GM19467 (cell line): Measurements from ENCODE around the gene MR1.

ENCODE experiments used
- ATAC-seq: cut with Tn5 transposase; IDR thresholded peaks from one replicate; pipeline ENCODE4 v1.9.1; 2021; ENCODE audit warnings: mild to moderate bottlenecking, moderate library complexity; ENCODE audit not compliant: unreplicated experiment

Gene MR1

GRCh38 chr1:181061891-181062835 lies 28.4 kb downstream of the MR1 start:
- peak; percentile 78 for ATAC-seq

GRCh38 chr1:181062836-181063428 lies 29.1 kb downstream of the MR1 start:
- ATAC-seq = peak; percentile 55

- no peak for ATAC-seq
These were observed 30.3 kb downstream of the MR1 start for GRCh38 chr1:181064011-181064623.

- ATAC-seq = no peak
These were observed 30.9 kb downstream of the MR1 start for GRCh38 chr1:181064702-181065101.

GRCh38 chr1:181073638-181074037 lies 39.9 kb downstream of the MR1 start:
- no peak for ATAC-seq

GRCh38 chr1:181075766-181076350 lies 42.1 kb downstream of the MR1 start:
- ATAC-seq = no peak

GRCh38 chr1:181076852-181077251 lies 43.1 kb downstream of the MR1 start:
- no peak for ATAC-seq

GRCh38 chr1:181077576-181078242 lies 43.9 kb downstream of the MR1 start:
- ATAC-seq = no peak

- ATAC-seq = no peak
These were observed 45.6 kb downstream of the MR1 start for GRCh38 chr1:181079382-181079781.

- no peak for ATAC-seq
These were observed 46.1 kb downstream of the MR1 start for GRCh38 chr1:181079920-181080319.

- ATAC-seq = no peak
These were observed 46.8 kb downstream of the MR1 start for GRCh38 chr1:181080556-181080955.

- ATAC-seq = no peak
These were observed 47.6 kb downstream of the MR1 start for GRCh38 chr1:181081395-181081794.

GRCh38 chr1:181083842-181084605 lies 50.2 kb downstream of the MR1 start:
- ATAC-seq = peak; percentile 33

GRCh38 chr1:181084606-181084969 lies 50.8 kb downstream of the MR1 start:
- ATAC-seq = no peak

- no peak for ATAC-seq
These were observed 52.3 kb downstream of the MR1 start for GRCh38 chr1:181086091-181086490.

GRCh38 chr1:181086926-181087325 lies 53.1 kb downstream of the MR1 start:
- ATAC-seq = no peak

GRCh38 chr1:181087400-181087901 lies 53.7 kb downstream of the MR1 start:
- no peak for ATAC-seq

GRCh38 chr1:181088079-181089016 lies 54.6 kb downstream of the MR1 start, which contains the start of gene IER5:
Gene IER5, plus strand, starts transcription at chr1:181088700. Its CDS starts 203 bp downstream, at chr1:181088903.
- peak; percentile 73 for ATAC-seq
